ENCODE measurements around the gene VEZF1.
"Not testable (repeated sequence)": the region's sequence is repeated elsewhere in the genome, so short reads cannot be mapped to it uniquely, and the experiment has no call there.

Gene VEZF1

DNA sequence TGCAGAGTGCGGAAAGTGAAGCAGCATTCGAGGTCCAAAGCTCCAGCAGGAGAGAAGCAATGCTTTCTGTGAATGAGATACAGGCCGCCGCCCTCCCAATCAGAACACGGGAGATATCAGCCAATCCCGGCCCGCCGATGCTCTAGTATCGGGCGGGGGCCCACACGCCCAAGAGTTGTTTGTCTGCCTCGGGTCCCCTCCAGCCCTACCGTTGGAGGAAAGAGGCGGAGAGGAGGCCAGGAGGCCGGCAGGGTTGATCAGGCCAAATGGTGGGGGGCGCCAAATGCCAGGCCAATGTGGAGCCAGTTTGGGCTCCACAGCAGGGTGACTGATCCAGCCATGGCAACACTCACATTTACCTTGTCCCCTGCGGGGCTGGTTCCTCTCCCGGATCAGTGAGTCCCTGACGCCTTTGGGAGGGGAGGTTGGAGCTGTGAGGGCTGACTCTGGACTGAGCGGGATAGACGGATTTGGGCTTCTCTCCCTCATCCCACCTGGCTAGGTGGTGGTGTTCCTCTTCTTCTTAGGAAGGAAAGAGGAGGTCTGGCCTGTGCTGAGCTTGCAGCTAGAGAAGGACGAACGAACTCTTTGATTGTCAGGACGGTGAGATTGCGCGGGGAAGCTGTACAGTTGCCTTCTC lies 22.4 kb downstream of the VEZF1 start:
- no peak overlapping the region for H3K4me3 ChIP-seq (ENCODE audit: low read depth, low read length)
- H3K4me1 ChIP-seq = no peaks in the 10 kb centered on the region
- no peaks in the 10 kb centered on the region for H3K9me3 ChIP-seq
- H3K36me3 ChIP-seq = no peaks in the 10 kb centered on the region
- DNase-seq = no peak
- H3K27me3 ChIP-seq = no peaks in the 10 kb centered on the region
- TF ChIP-seq CTCF (IDR thresholded peaks at IDR 0.05; ENCODE audit: low read depth, low read length) = no peak

DNA sequence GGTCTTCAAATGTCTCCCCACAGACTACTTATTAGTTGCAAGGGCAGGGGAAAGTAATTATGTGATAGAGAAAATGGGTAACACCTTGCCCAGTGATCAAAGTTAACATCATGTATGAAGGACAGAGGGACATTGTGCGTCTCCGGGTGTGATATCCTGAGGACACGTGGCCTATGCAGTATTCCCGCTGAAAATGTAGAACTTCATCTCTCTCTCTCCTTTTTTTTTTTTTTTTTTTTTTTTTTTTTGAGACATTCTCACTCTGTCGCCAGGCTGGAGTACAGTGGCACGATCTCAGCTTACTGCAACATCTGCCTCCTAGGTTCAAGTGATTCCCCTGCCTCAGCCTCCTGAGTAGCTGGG lies 24.9 kb downstream of the VEZF1 start:
- TF ChIP-seq CTCF (IDR thresholded peaks at IDR 0.05; ENCODE audit: low read depth, low read length) = no peak
- H3K36me3 ChIP-seq = no peaks in the 10 kb centered on the region
- no peak overlapping the region for H3K4me3 ChIP-seq (ENCODE audit: low read depth, low read length)
- H3K27me3 ChIP-seq = no peaks in the 10 kb centered on the region
- no peaks in the 10 kb centered on the region for H3K4me1 ChIP-seq
- no peaks in the 10 kb centered on the region for H3K9me3 ChIP-seq
- DNase-seq = no peak

- DNase-seq = no peak
Observed at GRCh38 chr17:57962279-57963148, 25.5 kb downstream of the VEZF1 start.

DNA sequence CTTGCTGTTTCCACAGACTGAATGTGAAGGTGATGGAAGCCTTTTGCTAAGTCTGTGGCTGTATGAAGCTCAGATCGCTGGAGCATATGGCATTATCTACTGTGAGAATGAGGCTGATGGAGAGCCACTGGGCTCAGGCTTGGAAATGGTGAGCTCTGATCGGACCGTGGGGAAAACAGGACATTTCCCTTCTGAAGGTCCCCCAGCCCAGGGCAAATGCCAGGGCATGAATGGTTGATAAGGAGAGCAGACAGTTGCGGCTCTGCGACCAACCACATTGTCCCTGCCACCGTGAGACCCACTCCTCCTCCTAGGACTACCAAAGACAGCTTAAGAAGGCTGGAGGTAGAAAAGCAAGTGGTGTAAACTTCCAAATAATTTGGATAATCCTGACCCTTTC lies 28.1 kb downstream of the VEZF1 start:
- DNase-seq = no peak
- TF ChIP-seq CTCF (IDR thresholded peaks at IDR 0.05; ENCODE audit: low read depth, low read length) = no peak
- Histone ChIP-seq H3K36me3 (no peaks in the 10 kb centered on the region), H3K4me3 (ENCODE audit: low read depth, low read length) (no peak overlapping the region), H3K27me3 (peaks cover 4% of the 10 kb centered on the region), H3K4me1 (peaks cover 2% of the 10 kb centered on the region; the same call in 1 of the 2 replicates), H3K9me3 (no peaks in the 10 kb centered on the region)

More at GRCh38 chr17:57962279-57963148, 25.5 kb downstream of the VEZF1 start:
- Histone ChIP-seq H3K9me3 (no peaks in the 10 kb centered on the region), H3K27me3 (no peaks in the 10 kb centered on the region), H3K36me3 (no peaks in the 10 kb centered on the region), H3K4me1 (no peaks in the 10 kb centered on the region), H3K4me3 (ENCODE audit: low read depth, low read length) (no peak overlapping the region)
- no peak for TF ChIP-seq CTCF (IDR thresholded peaks at IDR 0.05; ENCODE audit: low read depth, low read length)

DNA sequence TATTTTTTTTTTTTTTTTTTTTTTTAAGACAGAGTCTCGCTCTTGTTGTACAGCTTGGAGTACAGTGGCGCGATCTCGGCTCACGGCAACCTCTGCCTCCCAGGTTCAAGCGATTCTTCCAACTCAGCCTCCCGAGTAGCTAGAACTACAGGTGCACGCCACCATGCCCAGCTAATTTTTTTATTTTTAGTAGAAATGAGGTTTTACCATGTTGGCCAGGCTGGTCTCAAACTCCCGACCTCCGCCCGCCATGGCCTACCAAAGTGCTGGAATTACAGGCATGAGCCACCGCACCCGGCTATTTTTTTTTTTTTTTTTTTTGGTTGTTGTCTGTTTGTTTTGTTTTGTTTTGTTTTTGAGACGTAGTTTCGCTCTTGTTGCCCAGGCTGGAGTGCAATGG lies 29.7 kb downstream of the VEZF1 start:
- H3K27me3 ChIP-seq; H3K4me3 ChIP-seq (ENCODE audit: low read depth, low read length); H3K9me3 ChIP-seq; H3K4me1 ChIP-seq; DNase-seq; H3K36me3 ChIP-seq: not testable (repeated sequence)

DNA sequence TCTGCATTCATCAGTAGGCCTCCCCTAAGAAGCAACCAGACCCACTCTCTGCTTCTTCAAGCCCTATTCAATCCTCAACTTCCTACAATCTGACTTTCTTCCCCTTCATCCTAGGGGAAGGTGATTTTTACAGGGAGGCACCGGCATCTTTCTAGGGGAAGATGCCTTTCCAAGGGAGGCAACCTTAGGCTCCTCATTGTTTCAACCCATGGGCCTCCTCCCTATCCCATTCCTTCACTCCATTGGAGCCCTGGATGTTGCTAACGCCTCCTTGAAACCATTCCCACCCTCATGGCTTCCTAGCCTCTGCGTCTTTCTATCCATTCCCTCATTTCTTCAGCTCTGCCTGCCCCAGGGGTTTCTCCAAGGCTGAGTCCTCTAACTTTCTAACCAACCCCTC lies 30.2 kb downstream of the VEZF1 start:
- no peak for TF ChIP-seq CTCF (IDR thresholded peaks at IDR 0.05; ENCODE audit: low read depth, low read length)
- peaks cover 2% of the 10 kb centered on the region; the same call in 1 of the 2 replicates for H3K4me1 ChIP-seq
- no peak overlapping the region for H3K4me3 ChIP-seq (ENCODE audit: low read depth, low read length)
- no peak for DNase-seq
- H3K9me3 ChIP-seq = no peaks in the 10 kb centered on the region
- H3K27me3 ChIP-seq = peaks cover 4% of the 10 kb centered on the region
- no peaks in the 10 kb centered on the region for H3K36me3 ChIP-seq
